Calu3 (cell line): ENCODE data around the gene ADGRL3. TPM values are rescaled to one million over a fixed set of nuclear protein-coding genes. Genes with fewer than 3 reads are reported as not detected.

Experiments
- BruUV-seq: library from RNA; stranded (reverse); fragments of 400-500 nt; replicated peaks from 2 replicates; lab custom pipeline; 2021; lab: Mats Ljungman, UMichigan
- CTCF ChIA-PET: fragments of 300-600 bp; sonication (Branson Sonifier 250); formaldehyde crosslinking; loops from one replicate; lab custom pipeline; 2022; ENCODE audit warnings: antibody characterized with exemption; lab: Charles Lee
- DNase-seq: peaks from one replicate; pipeline ENCODE4 v3.0.0; 2022
- H3K27ac Mint-ChIP-seq: one replicate; pipeline ENCODE4 v1.8.0; 2022; ENCODE audit warnings: mixed read lengths; ENCODE audit not compliant: unreplicated experiment
- H3K27me3 Mint-ChIP-seq: one replicate; pipeline ENCODE4 v1.8.0; 2022; ENCODE audit warnings: mixed read lengths; ENCODE audit not compliant: unreplicated experiment
- H3K36me3 Mint-ChIP-seq: one replicate; pipeline ENCODE4 v1.8.0; 2022; ENCODE audit warnings: mild to moderate bottlenecking, moderate library complexity, mixed read lengths; ENCODE audit not compliant: insufficient read depth, unreplicated experiment
- H3K4me1 Mint-ChIP-seq: one replicate; pipeline ENCODE4 v1.8.0; 2022; ENCODE audit warnings: mild to moderate bottlenecking, low read depth, mixed read lengths; ENCODE audit not compliant: unreplicated experiment
- H3K4me3 Mint-ChIP-seq: one replicate; pipeline ENCODE4 v1.8.0; 2022; ENCODE audit warnings: mild to moderate bottlenecking, low read depth, moderate library complexity, mixed read lengths; ENCODE audit not compliant: unreplicated experiment
- H3K9me3 Mint-ChIP-seq: one replicate; pipeline ENCODE4 v1.8.0; 2022; ENCODE audit warnings: low read depth, mixed read lengths; ENCODE audit not compliant: unreplicated experiment
- CTCF ChIP-seq: fragments of 200-600 bp; IDR thresholded peaks from one replicate; pipeline ENCODE4 v1.8.0; 2022; ENCODE audit warnings: antibody characterized with exemption; ENCODE audit not compliant: unreplicated experiment
- intact Hi-C: fragments of 100-400 bp; cut with micrococcal nuclease; formaldehyde crosslinking; loops from one replicate; pipeline ENCODE4 v1.10.0; 2022; ENCODE audit not compliant: unreplicated experiment
- total RNA-seq: library from RNA; stranded (reverse); gene quantifications from 2 replicates; pipeline ENCODE4 v1.2.3, GENCODE V29; 2022

The ADGRL3 gene
- total RNA-seq, 1 experiment from 2014 or later = 0.66 TPM

DNA sequence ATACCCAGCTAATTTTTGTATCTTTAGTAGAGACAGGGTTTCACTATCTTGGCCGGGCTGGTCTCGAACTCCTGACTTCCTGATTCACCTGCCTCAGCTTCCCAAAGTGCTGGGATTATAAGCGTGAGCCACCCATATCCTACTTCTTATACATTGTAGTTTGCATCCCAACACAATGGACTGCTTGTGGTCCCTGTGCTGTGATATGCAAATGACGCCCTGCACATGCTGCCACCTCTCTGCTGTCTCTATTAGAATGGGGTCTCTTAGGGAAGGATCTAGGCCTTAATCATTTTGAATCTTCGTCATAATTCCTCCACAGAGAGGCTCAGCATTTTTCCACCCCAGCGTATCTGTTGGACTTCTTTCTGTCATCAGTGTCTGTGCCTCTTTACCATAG is 595.9 kb downstream of the ADGRL3 start:
- BruUV-seq = no TSS peak
- CTCF ChIA-PET = no interaction called here
- intact Hi-C loops = no loop called here
- Mint-ChIP-seq H3K36me3 (no peaks in the 10 kb centered on the region), H3K27ac (no peak overlapping the region), H3K4me3 (no peak overlapping the region), H3K4me1 (no peaks in the 10 kb centered on the region), H3K27me3 (no peaks in the 10 kb centered on the region), H3K9me3 (no peaks in the 10 kb centered on the region)
- no peak for TF ChIP-seq CTCF
- no peak for DNase-seq

DNA sequence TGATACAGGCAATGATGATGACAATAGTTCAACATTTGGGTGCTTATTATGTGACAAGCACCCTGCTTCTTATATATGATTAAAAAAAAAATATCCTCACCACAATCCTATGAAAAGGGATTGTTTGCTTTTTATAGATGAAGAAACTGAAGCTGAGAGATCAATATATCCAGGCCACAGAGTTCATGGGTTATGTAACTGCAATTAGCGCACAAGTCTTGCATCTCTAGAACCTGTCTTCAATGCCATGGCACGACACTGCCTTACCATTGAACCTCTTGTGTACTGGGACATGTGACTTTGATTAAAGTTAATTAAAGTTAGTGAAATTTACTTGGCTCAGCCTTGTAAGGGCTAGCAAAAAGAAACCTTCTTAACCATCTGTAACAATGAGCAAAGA is 599.7 kb downstream of the ADGRL3 start:
- no peak for TF ChIP-seq CTCF
- no TSS peak for BruUV-seq
- Mint-ChIP-seq H3K27ac (no peak overlapping the region), H3K36me3 (no peaks in the 10 kb centered on the region), H3K9me3 (no peaks in the 10 kb centered on the region), H3K4me1 (no peaks in the 10 kb centered on the region), H3K4me3 (no peak overlapping the region), H3K27me3 (no peaks in the 10 kb centered on the region)
- CTCF ChIA-PET = no interaction called here
- intact Hi-C loops = no loop called here
- DNase-seq = no peak

DNA sequence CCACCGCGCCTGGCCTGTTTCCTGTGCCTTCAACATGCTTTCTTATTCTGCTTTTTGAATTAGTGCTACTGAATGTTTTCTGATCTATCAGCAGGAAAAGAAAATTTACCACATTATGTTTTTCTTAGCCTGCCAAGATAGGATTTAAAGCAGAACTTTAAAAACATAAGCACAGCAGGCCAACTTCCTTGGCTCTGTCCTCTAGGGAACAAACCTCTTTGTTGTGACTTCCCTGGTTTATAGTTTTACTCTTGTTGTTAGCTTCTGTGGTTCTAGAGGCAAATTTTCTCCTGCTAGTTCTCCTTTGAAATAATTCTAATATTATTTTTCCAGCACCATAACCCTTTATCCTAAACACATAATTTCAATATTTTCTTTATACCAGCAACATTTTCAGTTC is 605.1 kb downstream of the ADGRL3 start:
- H3K4me3 Mint-ChIP-seq = no peak overlapping the region
- H3K9me3 Mint-ChIP-seq = no peaks in the 10 kb centered on the region
- no peaks in the 10 kb centered on the region for H3K36me3 Mint-ChIP-seq
- no TSS peak for BruUV-seq
- no peaks in the 10 kb centered on the region for H3K4me1 Mint-ChIP-seq
- intact Hi-C loops = no loop called here
- CTCF ChIA-PET = no interaction called here
- no peak for TF ChIP-seq CTCF
- DNase-seq = no peak
- no peaks in the 10 kb centered on the region for H3K27me3 Mint-ChIP-seq
- H3K27ac Mint-ChIP-seq = no peak overlapping the region

DNA sequence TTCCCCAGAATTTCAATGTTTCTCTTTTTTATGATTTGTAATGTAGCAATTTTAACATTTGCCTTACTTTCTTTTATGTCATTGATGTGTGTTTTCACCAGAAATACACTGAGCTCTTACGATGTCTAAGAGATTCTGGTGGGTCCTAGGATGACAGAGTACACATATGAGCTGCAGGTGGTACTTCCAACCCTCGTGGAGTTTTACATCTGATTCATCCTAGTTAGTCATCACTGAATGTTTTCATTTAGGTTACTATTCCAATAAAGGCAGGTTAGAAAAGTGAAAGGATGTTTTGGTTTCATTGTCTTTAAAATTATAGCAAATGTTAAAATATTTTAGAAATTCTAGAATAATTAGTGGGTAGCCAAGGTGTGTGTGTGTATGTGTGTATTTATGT is 605.9 kb downstream of the ADGRL3 start:
- TF ChIP-seq CTCF = no peak
- Mint-ChIP-seq H3K36me3 (no peaks in the 10 kb centered on the region), H3K4me1 (no peaks in the 10 kb centered on the region), H3K4me3 (no peak overlapping the region), H3K27me3 (no peaks in the 10 kb centered on the region), H3K9me3 (no peaks in the 10 kb centered on the region), H3K27ac (no peak overlapping the region)
- DNase-seq = no peak
- CTCF ChIA-PET = no interaction called here
- intact Hi-C loops = no loop called here
- BruUV-seq = no TSS peak
